Effector CD8-positive, alpha-beta T cell (primary cell): Measurements from ENCODE around the gene SLC52A3.
"Not testable (repeated sequence)": the region's sequence is repeated elsewhere in the genome, so short reads cannot be mapped to it uniquely, and the experiment has no call there.

ENCODE experiments used
- DNase-seq: peaks from one replicate; lab custom pipeline; 2025; lab: John Stamatoyannopoulos, UW

Gene SLC52A3

DNA sequence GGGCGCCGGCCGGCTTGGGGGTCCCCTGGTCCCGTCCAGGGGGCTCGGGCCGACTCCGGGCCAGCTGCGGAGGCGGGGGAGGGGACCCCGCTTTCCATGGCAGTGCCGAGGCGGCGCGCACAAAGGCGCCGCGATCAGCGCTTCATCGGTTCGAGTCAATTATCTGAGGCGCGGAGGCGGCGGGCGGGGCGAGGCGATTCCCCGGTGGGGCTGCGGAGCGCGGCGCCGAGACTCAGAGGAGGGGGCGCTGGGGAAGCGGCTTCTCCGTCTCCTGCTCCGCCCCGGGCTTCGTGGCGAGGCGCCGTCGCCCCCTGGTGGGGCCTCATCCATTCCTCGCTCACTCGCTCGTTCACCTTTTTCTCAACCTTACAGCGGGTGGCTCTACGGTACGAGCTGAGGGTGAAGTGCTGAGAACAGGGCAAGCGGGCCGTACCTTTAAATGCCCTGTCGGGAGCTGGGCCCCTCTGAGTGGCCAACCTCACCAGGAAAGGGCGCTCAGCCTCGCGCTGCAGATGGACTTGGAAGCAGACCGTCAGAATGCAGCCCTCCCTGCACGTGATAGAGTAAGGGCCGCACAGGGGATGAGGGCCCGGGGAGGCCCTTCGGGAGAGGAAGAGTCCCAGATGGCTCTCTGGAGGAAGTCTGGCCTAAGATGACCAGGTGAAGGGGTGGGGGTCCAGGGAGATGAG is 39.9 kb downstream of the SLC52A3 start:
- peak; percentile 12 for DNase-seq

DNA sequence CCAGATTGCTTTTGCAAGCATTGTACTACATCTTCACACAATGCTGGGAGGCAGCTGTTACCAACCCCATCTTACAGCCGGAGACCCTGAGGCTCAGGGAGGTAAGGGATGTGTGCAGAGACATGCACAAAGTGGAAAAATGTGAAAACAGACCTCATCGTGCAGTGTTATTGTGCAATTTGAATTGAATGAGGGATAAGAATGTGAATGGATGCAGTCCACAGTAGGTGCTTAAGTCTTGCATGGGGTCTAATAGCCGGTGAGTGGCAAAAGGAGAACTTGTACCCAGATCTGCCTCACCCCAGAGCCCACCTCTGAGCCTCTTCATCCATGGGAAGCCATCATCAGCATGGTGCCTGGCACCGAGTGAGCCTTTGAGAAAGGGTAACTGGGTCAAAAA is 42.1 kb downstream of the SLC52A3 start:
- no peak for DNase-seq

DNA sequence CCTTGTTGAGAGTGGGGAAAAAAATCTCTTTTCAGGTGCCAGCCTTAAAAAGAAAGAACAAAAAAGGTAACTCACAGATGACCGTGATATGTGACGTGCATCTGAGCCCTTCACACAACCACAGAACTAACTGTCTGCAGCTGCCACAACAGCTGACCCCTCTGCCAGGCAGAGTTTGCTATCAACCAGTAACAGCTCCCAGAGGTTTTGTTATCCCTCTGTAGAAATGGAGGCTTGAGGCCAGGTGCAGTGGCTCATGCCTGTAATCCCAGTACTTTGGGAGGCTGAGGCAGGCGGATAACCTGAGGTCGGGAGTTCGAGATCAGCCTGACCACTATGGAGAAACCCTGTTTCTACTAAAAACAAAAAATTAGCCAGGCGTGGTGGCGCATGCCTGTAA is 42.8 kb downstream of the SLC52A3 start:
- DNase-seq = no peak

DNA sequence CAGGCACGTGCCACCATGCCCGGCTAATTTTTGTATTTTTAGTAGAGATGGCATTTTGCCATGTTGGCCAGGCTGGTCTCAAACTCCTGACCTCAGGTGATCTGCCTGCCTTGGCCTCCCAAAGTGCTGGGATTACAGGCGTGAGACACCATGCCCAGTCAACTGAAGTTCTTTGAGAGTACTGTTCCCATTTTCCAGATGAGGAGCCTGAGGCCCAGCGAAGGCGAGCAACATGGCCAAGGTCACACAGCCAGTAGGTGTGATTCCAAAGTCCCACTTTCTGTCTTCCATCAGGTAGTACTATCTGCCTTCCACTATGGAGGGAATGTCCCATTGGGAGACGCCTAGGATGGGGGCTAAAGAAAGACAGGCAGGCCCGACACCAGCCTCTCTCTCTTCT is 43.5 kb downstream of the SLC52A3 start:
- not testable (repeated sequence) for DNase-seq

DNA sequence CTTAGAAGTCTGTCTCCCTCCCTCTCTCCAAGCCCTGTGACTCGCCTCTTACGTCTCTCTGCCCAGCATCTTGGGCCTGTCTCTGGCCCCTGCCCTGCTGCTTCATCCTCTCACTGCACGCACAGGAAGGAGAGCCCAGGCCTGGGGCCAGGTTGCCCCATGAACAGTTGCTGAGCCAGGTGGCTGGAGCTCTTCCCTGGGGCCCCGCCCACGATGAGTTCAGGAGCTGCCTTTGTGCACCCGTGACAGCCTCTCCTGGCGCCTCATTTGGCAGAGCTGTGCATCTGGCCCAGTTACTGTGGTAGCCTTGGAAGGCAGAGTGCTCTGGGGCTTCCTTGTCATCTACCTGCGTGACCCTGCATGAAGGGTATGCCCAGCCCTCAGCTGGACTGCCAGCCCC is 44.5 kb downstream of the SLC52A3 start:
- DNase-seq = no peak

GRCh38 chr20:722822-723644 is 45.3 kb downstream of the SLC52A3 start:
- DNase-seq = no peak

- no peak for DNase-seq
Measured at GRCh38 chr20:721876-722275, 46.4 kb downstream of the SLC52A3 start.

DNA sequence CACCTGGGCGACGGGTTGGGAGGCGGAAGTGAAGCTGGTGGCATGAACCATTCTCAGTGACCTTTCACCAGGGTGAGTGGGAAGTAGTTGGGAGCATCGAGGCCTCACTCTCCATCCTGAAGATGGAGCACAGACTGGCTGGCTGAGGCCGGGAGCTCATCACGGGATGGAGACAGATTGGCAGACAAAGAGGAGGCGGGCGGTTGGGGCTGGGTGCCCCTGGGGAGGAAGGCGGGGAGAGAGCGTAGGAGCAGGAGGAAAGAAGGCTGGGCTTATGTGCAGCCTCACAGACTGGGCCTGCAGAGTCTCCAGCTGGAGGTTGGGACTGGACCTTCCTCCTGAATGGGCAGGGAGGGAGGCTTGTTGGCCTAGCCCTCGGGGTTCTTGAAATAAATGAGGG is 48.5 kb downstream of the SLC52A3 start:
- no peak for DNase-seq

GRCh38 chr20:719068-719467 is 49.2 kb downstream of the SLC52A3 start:
- DNase-seq = no peak

DNA sequence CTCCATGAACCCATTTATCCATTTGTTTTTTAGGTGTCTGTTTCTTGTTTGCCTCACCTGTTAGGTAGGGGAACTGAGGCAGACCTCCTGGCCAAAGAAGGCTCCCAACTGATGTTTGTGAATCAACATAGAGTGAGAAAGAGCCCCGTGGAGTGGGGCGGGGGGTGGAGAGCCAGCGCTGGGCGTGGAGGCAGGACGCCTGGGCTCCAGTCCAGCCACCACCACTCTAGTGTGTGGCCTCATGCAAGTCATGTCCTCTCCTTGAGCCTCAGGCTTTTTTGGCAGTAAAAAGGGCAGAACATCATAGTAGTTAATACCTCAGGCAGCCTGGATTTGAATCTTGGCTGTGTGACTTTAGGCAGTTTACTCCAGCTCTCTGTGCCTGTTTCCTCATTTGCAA is 50.5 kb downstream of the SLC52A3 start:
- no peak for DNase-seq

DNA sequence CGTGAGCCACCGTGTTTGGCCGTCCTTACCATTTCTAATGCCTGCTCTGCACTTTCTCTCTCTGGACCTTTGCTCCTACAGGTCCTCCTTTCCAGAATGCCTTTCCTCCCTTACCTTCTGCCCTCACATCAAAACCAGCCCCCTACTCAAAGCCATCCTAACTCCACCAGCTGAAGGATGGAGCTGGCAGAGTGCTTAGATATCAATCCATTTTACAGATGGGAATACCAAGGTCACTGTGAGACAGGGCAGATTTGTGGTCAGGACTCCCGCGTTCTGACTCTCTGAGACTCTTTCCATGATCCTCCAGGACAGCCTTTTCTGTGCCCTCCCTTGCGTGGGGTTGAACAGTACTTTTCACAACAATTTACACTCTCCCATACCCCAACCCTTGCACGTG is 51.0 kb downstream of the SLC52A3 start:
- no peak for DNase-seq

DNA sequence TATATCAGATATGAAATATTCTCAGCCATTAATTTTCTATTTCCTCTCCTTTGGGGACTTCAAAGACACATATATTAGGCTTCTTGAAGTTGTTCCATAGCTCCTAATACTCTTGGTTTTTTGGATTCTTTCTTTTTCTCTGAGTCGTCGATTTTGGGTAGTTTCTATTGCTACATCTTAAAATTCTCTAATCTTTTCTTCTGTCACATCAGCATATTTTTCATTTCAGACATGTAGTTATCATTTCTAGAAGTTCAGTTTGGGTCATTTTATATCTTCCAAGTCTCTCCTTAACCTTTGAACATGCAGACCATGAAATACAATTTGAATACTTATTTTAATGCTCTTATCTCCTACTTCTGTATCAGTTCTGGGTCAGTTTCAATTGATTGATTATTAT is 53.8 kb downstream of the SLC52A3 start:
- no peak for DNase-seq

- DNase-seq = no peak
Measured at GRCh38 chr20:711576-711975, 56.7 kb downstream of the SLC52A3 start.

DNA sequence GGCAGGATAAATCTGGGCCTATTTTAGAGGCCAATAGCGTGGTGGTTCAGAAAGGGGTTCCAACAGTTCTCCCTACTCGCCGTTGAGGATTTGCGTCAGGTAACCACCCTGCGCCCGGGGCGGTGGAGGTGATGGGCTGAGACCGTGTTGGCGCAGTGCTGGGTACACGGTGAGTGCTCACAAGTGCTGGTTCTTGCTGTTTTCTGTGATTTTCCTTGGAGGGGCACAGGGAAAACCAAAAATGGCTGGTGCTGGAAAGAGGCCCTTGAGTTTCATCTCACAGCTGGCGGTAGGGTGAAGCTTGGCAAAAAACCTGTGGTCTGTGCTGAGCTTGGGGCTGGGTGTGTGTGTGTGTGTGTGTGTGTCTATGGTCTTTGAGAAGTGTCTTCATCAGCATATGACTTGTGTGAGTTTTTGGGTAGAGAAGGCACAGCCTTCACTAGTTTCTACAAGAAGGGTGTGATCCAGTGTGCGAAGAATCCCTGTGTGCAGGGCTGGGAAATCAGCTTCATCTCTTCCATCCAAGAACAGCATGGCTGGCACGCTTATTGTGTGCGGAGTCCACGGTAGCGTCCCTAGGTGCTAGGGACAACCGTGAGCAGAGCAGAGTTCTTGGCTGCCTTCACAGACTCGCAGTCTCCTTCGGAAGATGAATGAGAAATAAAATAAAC is 57.4 kb downstream of the SLC52A3 start:
- DNase-seq = no peak
